Activated CD8-positive, alpha-beta memory T cell treated with anti-CD3 and anti-CD28 coated beads, Interleukin-2, amount 10 ng/mL, durations not matched to agents 7 days and 5 days (primary cell): Measurements from ENCODE around the gene UBE2O. TPM values are rescaled to one million over a fixed set of nuclear protein-coding genes. Genes with fewer than 3 reads are reported as not detected.

Experiments used
- ATAC-seq: fragments of 150-1000 bp; cut with Tn5 transposase; one replicate; pipeline ENCODE4 v1.10.0; 2021; ENCODE audit warnings: moderate library complexity
- CTCF ChIA-PET: fragments of 350-600 bp; sonication (Branson Sonifier 250); formaldehyde crosslinking; loops from one replicate; lab custom pipeline; 2021; ENCODE audit warnings: antibody characterized with exemption; lab: Charles Lee
- DNase-seq: peaks from one replicate; pipeline ENCODE4 v3.0.0-alpha.2; 2020
- H3K27ac Mint-ChIP-seq: one replicate; pipeline ENCODE4 v1.8.0; 2021; ENCODE audit warnings: mild to moderate bottlenecking, mixed read lengths
- H3K27me3 Mint-ChIP-seq: one replicate; pipeline ENCODE4 v1.8.0; 2021; ENCODE audit warnings: mixed read lengths
- H3K36me3 Mint-ChIP-seq: one replicate; pipeline ENCODE4 v1.8.0; 2021; ENCODE audit warnings: mild to moderate bottlenecking, mixed read lengths
- H3K4me1 Mint-ChIP-seq: one replicate; pipeline ENCODE4 v1.8.0; 2021; ENCODE audit warnings: mixed read lengths
- H3K4me3 Mint-ChIP-seq: one replicate; pipeline ENCODE4 v1.8.0; 2021; ENCODE audit warnings: mild to moderate bottlenecking, moderate library complexity, mixed read lengths
- H3K9me3 Mint-ChIP-seq: one replicate; pipeline ENCODE4 v1.8.0; 2022; ENCODE audit warnings: low read depth, mixed read lengths
- total RNA-seq, 2 experiments: library from RNA; stranded (reverse); gene quantifications; one replicate each; pipeline ENCODE4 v1.2.3, GENCODE V29; 2021

Gene UBE2O
- total RNA-seq, 2 experiments from 2014 or later = 30.2 to 34.7 TPM

DNA sequence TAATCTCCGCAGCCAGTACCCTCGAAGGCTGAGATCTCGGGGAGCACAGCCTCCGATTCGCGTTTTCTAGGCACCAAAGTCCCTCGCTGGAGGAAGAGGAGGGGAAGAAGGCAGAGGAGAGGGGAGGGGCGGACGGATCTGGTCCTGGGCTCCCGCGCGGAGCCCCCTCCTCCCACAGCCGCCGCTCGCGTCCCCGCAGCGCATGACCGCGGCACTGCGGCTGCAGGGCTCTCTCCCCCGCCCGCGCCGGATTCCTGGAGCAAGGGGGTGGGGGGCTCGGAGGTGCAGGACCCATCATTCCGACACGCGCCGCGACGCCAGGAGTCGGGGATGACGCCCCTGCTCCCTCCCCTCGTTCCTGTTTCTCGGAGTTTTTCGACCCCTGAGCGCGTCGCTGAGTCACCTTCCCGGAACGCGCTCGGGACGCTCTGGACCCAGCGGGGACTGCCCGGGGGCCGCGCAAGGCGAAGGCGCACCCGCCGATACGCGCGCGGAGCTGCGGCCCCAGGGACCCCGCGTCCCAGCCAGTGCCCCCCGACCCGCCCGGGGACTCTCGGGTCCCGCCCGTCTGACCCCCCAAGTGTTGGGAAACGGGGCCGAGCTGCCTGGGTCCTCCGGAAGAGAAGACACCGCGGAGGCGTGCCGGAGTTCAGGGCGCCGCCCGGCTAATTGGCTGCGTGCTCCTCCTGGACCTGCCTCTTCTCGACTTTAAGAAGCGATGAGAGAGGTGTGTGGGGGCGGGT lies 70.0 kb downstream of the UBE2O start:
- CTCF ChIA-PET = interaction anchor here (0.6 to 11.1 kb wide), 7 partner anchors 13 to 110 kb away, joined by 3 to 158 read pairs (median 45); partner anchors contain the start of gene PRPSAP1
- Mint-ChIP-seq H3K4me1 (peaks cover 20% of the 10 kb centered on the region), H3K27ac (peak overlapping the region; percentile 89)

DNA sequence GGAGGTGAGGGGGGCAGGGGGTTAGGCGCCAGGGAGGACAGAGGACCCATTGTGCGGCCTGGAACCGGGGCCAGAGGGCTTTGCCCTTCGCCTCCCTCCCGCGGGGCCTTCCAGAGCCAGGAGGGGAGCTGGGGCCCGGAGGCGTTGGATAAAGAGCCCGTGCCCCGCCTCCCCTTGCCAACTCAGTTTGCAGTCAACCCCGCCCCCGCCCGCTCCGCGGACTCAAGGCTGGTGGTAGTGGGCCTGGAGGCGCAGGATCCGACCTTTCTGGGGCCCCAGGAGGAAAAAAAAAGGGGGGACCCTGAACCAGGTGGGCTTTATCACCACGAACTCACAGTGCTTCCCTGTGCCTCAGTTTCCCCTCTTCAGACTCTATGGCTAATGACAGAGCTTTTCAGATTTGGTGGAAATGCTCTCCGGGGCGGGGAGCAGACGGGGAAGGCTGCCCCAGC lies 70.6 kb downstream of the UBE2O start:
- no peaks in the 10 kb centered on the region for H3K36me3 Mint-ChIP-seq
- peak overlapping the region; percentile 72 for H3K27ac Mint-ChIP-seq
- peaks cover 17% of the 10 kb centered on the region for H3K4me1 Mint-ChIP-seq
- no peak for DNase-seq
- CTCF ChIA-PET = interaction anchor here (0.5 to 11.1 kb wide), 4 partner anchors 9 to 29 kb away, joined by 3 to 158 read pairs (median 43); partner anchors contain the start of gene PRPSAP1
- H3K27me3 Mint-ChIP-seq = no peaks in the 10 kb centered on the region
- peak overlapping the region; percentile 81 for H3K4me3 Mint-ChIP-seq
- no peaks in the 10 kb centered on the region for H3K9me3 Mint-ChIP-seq
- no peak for ATAC-seq

More for the DNA sequence above, 70.0 kb downstream of the UBE2O start:
- DNase-seq = peak; percentile 87
- Mint-ChIP-seq H3K9me3 (no peaks in the 10 kb centered on the region), H3K4me3 (peak overlapping the region; percentile 81), H3K36me3 (peaks cover under 1% of the 10 kb centered on the region), H3K27me3 (no peaks in the 10 kb centered on the region)
- ATAC-seq = peak; percentile 71

DNA sequence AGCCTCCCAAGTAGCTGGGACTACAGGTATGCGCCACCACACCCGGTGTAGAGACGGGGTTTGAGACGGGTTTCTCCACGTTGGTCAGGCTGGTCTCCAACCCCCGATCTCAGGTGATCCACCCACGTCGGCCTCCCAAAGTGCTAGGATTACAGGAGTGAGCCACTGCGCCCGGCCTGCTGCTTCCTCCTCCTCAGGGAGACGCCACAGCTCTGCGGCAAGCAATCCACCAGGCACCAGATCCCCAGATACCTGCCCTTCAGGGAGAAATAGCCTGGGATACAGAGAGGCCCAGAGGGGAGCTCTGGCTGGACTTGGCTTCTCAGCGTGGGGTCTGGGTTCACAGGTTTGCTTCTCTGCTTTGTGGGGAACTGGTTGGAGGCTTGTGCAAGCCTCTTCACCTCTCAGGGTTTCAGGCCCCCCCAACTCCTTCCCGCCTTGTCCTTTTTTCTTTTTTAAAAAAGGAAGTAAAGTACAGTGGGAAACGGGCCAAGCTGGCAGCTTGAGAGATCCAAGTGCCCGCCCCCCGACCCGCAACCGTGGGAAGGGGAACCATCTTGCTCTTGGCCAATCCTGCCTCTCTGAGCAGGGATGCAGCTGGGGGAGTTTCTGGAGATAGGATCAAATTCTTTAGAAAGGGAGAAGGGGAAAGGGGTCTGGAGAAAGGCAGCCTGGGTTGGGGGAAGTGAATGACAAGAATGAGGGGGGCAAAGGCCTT lies 71.2 kb downstream of the UBE2O start:
- no peak overlapping the region for H3K27ac Mint-ChIP-seq
- no peaks in the 10 kb centered on the region for H3K27me3 Mint-ChIP-seq
- no peak overlapping the region for H3K4me3 Mint-ChIP-seq
- CTCF ChIA-PET = interaction anchor here (0.5 to 11.1 kb wide), 8 partner anchors 9 to 102 kb away, joined by 3 to 158 read pairs (median 4); partner anchors contain the start of gene PRPSAP1
- H3K36me3 Mint-ChIP-seq = no peaks in the 10 kb centered on the region
- H3K4me1 Mint-ChIP-seq = peaks cover 17% of the 10 kb centered on the region
- DNase-seq = no peak
- H3K9me3 Mint-ChIP-seq = no peaks in the 10 kb centered on the region
- no peak for ATAC-seq

DNA sequence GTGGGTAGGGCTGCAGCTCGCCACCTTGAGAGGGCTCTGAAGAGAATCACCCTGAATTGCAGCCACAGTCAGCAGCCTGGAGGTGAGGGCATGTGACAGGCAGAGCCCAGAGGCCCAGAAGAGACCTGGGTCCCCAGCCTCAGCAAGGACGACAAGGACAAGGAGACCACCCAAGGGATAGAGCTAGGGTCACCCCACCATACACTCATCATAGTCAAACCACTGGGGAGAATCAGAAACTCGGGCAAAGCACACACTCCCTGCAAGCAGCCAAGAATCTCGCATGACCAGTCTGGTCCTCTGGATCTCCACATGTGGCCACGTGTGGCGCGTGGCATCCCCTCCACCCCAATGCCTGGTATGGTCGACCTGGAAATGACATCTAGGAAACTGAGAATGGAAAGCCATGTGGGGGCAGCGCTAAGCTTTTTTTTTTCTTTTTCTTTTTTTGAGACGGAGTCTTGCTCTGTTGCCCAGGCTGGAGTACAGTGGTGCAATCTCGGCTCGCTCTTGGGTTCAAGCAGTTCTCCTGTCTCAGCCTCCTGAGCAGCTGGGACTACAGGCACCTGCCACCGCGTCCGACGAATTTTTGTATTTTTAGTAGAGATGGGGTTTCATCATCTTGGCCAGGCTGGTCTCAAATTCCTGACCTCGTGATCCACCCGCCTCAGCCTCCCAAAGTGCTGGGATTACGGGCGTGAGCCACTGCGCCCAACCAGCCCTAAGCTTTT lies 73.1 kb downstream of the UBE2O start:
- Mint-ChIP-seq H3K9me3 (no peaks in the 10 kb centered on the region), H3K36me3 (no peaks in the 10 kb centered on the region), H3K27me3 (no peaks in the 10 kb centered on the region), H3K27ac (no peak overlapping the region), H3K4me3 (no peak overlapping the region), H3K4me1 (peaks cover 10% of the 10 kb centered on the region)
- DNase-seq (no peak), ATAC-seq (no peak)
- CTCF ChIA-PET = interaction anchor here (1.3 to 11.1 kb wide), 5 partner anchors 10 to 76 kb away, joined by 3 to 158 read pairs (median 10); partner anchors contain the start of gene PRPSAP1

DNA sequence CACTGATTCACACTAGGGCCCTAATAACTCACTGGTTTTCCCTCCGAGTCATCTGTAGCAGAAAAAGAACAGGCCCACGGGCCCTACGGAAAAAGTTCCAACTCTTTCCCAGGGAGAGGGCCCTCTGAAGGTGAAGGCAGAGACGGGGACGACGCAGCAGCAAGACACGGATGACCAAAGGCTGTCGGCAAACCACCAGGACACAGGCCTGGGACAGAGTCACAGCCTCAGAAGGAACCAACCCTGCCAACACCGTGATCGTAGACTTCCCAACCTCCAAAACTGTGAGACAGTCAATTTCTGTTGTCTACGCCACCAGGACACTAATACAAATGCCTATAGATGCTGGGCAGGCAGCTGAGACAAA lies 73.7 kb downstream of the UBE2O start:
- ATAC-seq (no peak), DNase-seq (no peak)
- CTCF ChIA-PET = interaction anchor here (11.1 kb wide), 1 partner anchor 17 kb away, joined by 158 read pairs; no protein-coding TSS in a partner anchor
- Mint-ChIP-seq H3K4me1 (peaks cover 10% of the 10 kb centered on the region), H3K27ac (no peak overlapping the region), H3K9me3 (no peaks in the 10 kb centered on the region), H3K36me3 (no peaks in the 10 kb centered on the region), H3K4me3 (no peak overlapping the region), H3K27me3 (no peaks in the 10 kb centered on the region)

DNA sequence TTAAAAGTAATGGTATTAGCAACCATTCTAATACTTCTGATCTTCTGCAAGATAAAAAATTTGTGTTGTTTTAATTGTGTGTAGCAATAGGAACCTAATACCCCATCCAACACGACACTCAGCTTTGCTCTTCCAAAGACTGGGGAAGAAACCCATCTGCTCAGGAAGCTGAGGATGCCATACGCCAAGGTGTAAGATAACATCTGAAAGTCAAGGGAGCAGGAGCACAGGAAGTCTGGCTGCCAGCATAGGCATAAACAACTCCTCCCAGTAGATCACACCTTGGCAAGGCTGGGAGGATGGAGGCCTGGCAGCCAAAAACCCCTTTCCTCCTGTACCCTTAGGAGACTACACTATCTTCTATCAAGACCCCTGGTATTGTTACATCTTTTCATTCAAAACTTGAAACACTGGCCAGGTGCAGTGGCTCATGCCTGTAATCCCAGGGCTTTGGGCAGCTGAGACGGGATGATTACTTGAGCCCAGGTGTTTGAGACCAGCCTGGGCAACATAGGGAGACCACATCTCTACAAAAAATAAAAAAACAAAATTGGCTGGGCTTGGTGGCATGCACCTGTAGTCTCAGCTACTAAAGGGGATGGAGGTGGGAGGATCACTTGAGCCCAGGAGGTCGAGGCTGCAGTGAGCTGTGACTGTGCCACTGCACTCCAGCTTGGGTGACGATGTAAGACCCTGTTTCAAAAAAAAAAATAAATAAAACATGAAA lies 74.2 kb downstream of the UBE2O start:
- ATAC-seq = no peak
- H3K27ac Mint-ChIP-seq = no peak overlapping the region
- CTCF ChIA-PET = interaction anchor here (0.5 to 11.1 kb wide), 5 partner anchors 7 to 76 kb away, joined by 3 to 158 read pairs (median 3); partner anchors contain the start of gene SPHK1
- no peak for DNase-seq
- H3K4me1 Mint-ChIP-seq = peaks cover 8% of the 10 kb centered on the region
- no peaks in the 10 kb centered on the region for H3K9me3 Mint-ChIP-seq
- no peaks in the 10 kb centered on the region for H3K27me3 Mint-ChIP-seq
- no peaks in the 10 kb centered on the region for H3K36me3 Mint-ChIP-seq
- no peak overlapping the region for H3K4me3 Mint-ChIP-seq

DNA sequence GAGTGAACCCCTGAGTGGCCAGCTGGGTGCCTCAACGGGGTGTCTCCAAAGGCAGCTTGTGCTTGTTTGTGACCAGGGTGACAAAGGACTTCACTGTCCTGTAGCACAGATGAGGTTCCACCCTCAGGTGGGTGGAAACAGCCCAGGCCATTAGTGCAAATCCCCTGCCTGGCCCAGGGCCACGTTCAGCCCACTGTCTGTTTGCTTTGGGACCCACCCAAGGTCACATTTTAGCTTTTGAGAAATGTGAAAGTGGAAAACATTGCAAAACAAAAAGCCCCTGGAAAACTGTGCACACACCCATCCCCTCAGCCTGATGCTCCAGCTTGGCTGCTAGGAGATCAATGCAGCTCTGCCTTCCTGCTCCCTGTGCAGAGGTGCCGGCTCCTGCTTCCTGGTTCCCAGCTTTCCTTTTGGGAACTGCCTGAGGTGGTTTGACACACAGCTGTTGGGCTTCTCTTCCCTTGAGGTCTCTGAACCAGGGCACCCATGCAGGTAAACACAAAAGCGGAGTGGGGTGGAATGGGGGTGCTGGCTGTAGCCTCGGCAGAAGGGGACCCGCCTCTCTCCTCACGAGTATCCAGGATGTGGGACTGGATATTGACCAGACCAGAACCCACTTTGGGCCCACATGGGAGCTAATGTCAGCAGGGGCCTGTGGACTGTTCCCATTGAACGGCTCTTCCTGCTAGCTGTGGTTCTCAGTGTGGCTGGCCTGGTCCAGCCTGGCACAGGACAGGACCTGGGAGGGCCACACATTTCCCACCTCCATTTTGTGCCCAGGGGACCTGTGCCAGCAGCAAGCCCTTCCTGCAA lies 76.4 kb downstream of the UBE2O start:
- ATAC-seq (no peak), DNase-seq (no peak)
- H3K4me1 Mint-ChIP-seq = peaks cover 4% of the 10 kb centered on the region
- no peak overlapping the region for H3K27ac Mint-ChIP-seq
- H3K36me3 Mint-ChIP-seq = no peaks in the 10 kb centered on the region
- no peaks in the 10 kb centered on the region for H3K9me3 Mint-ChIP-seq
- no peaks in the 10 kb centered on the region for H3K27me3 Mint-ChIP-seq
- no peak overlapping the region for H3K4me3 Mint-ChIP-seq
- CTCF ChIA-PET = interaction anchor here (0.5 to 4.1 kb wide), 6 partner anchors 9 to 421 kb away, joined by 3 to 17 read pairs (median 4); partner anchors contain the start of genes PRPSAP1 and SPHK1

DNA sequence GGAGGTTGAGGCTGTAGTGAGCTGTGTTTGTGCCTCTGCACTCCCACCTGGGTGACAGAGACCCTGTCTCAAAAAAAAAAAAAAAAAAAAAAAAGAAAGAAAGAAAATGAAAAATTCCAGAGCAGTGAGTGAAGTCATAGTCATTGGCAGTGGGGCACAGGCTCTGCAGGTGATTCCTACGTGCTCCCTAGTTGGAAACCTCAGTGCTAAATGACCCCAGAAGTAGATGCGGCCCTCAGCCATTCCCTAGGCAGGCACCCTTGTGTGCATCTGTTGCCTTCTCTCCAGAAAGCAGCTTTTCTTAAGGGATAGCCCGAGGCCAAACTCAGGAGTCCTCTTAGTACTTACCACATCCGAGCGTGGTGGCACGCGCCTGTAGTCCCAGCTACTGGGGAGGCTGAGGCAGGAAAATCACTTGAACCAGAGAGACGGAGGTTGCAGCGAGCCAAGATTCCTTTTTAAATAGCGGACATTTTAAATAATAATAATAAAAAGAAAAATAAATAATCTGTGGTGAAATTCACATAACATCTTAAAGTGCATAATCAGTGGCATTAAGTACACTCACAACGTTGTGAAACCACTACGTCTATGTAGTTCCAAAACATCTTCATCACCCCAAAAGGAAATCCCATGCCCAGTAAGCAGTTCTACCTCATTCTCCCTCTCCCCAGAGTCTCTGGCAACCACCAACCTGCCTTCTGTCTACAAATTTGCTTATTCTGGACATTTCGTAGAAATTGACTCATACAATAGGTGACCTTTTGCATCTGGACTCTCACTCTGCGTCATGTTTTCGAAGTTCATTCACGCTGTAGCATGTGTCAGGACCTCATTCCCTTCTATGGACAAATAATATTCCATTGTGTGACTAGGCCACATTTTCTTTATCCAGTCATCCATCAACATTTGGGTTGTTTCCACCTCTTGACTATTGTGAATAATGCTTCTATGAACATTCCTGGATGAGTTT lies 81.0 kb downstream of the UBE2O start:
- no peaks in the 10 kb centered on the region for H3K36me3 Mint-ChIP-seq
- CTCF ChIA-PET = interaction anchor here (0.6 to 0.7 kb wide), 2 partner anchors 17 to 317 kb away, joined by 3 read pairs; no protein-coding TSS in a partner anchor
- no peak for ATAC-seq
- no peaks in the 10 kb centered on the region for H3K4me1 Mint-ChIP-seq
- H3K27ac Mint-ChIP-seq = no peak overlapping the region
- H3K4me3 Mint-ChIP-seq = no peak overlapping the region
- no peak for DNase-seq
- no peaks in the 10 kb centered on the region for H3K9me3 Mint-ChIP-seq
- no peaks in the 10 kb centered on the region for H3K27me3 Mint-ChIP-seq

DNA sequence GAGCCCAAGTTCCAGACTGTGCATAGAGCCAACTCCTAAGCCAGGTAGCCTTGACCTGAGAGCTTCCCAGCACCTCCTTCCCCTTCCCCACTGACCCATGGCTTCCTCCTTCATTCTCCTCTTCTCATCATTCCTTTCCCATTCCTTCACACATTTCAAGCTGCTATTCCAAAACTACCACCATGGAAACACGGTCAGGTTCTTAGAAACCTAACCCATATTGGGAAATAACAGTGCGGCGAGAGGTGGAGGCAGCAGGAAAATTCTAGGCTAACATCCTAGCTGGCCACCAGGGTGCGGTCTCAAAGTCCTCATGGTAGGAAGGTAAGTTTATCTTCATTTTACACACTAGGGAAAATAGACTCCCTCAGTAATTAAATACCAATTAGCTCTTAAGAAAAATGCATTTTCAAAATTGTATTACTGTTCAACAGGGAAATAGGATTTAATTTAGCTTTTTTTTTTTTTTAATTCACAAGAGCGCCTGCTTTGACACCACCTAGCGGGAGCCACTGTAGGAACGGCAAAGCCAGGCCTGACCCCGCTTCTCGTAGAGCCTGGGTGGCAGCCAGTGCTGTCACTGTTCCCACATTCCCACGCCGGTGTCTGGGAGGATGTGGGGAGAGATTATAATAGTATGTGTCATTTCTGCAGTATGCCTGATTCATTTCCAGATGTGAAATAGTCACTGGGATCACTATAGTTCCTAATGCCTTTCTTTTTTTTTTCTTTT lies 82.5 kb downstream of the UBE2O start:
- no peaks in the 10 kb centered on the region for H3K9me3 Mint-ChIP-seq
- ATAC-seq (no peak), DNase-seq (no peak)
- H3K27ac Mint-ChIP-seq = no peak overlapping the region
- no peaks in the 10 kb centered on the region for H3K36me3 Mint-ChIP-seq
- H3K4me1 Mint-ChIP-seq = no peaks in the 10 kb centered on the region
- no peaks in the 10 kb centered on the region for H3K27me3 Mint-ChIP-seq
- H3K4me3 Mint-ChIP-seq = no peak overlapping the region
- CTCF ChIA-PET = interaction anchor here (0.6 to 2.6 kb wide), 8 partner anchors 11 to 414 kb away, joined by 3 to 13 read pairs (median 4); partner anchors contain the start of gene SPHK1

DNA sequence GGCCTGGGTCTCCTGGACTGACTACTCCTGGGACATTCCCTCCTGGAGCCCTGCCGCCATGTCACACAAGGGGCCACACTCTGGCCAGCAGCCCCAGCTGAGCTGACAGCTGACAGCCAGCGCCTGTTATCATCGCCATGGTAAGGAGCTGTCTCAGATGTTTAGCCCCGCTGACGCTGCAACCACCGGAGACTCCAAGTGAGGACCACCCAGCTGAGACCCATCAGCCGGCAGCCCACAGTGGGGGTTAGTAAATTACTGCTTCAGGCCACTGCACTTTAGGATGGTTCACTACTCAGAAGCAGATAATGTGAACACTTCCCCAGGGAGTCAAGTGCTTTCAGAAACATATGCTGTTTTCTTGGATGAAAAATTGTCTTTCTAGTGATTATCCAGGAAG lies 83.1 kb downstream of the UBE2O start:
- CTCF ChIA-PET = interaction anchor here (0.8 to 2.6 kb wide), 5 partner anchors 11 to 414 kb away, joined by 3 to 13 read pairs (median 5); partner anchors contain the start of gene SPHK1
- H3K9me3 Mint-ChIP-seq = no peaks in the 10 kb centered on the region
- H3K27ac Mint-ChIP-seq = no peak overlapping the region
- H3K36me3 Mint-ChIP-seq = no peaks in the 10 kb centered on the region
- no peaks in the 10 kb centered on the region for H3K4me1 Mint-ChIP-seq
- ATAC-seq = no peak
- H3K4me3 Mint-ChIP-seq = no peak overlapping the region
- DNase-seq = no peak
- no peaks in the 10 kb centered on the region for H3K27me3 Mint-ChIP-seq
